ELR (cell line): ENCODE results near the gene MAEA.
A peak's percentile ranks its signal among the peaks of the same experiment; 100 is the strongest.

Source experiments
- DNase-seq: peaks from one replicate; pipeline ENCODE4 v3.0.0-alpha.2; 2015; ENCODE audit warnings: low read depth

MAEA gene

DNA sequence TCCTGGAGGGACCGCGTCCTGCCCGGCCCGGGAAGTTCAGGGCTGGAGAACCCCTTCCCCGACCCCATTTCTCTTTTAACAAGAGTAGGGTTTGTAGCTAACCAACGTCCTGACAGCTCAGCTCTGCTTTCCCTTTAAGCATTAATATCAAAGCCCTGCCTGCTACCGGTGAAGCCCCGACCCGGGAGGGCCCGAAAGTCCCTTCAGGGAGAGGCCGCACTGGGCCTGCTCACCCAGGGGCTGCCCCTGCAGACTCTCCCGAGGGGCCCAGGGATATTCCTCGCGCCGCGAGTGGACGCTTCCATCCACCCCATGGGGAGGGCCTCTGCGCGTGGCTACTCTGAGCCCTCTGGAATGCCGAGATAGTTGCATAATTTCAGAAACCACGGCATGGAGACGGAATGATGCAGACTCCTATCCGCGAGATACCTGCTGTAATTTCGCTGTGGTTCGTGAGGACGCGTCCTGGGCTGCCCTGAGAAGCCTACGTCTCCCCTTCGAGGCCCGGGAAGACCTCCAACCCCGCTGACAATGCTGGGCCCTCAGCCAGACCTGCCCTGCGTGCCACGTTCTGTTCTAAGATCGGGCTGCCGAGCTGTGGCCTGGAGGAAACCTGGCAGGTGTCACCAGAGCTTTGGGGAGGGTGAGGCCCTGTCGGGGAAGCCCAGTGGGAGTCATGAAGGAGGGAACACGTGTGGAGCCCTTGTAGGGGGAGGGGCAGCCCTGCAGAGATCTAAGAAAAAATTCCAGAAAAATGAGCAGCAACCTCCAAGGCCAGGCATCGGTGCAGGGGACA lies 39.8 kb upstream of the MAEA start:
- DNase-seq = peak; percentile 29

DNA sequence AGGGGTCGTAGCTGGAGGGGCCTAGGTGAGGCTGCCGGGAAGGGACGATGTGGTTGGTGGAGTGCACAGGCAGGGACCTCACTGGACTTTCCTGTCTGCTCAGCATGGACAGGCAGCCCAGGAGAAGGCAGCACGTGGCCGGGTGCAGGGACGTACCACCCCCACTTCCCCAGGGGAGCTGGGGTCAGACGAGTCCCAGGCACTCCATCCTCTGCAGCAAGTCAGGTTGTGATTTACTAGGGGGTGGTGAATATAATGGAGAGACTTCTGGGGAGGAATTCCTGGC lies 39.2 kb upstream of the MAEA start:
- DNase-seq = no peak

DNA sequence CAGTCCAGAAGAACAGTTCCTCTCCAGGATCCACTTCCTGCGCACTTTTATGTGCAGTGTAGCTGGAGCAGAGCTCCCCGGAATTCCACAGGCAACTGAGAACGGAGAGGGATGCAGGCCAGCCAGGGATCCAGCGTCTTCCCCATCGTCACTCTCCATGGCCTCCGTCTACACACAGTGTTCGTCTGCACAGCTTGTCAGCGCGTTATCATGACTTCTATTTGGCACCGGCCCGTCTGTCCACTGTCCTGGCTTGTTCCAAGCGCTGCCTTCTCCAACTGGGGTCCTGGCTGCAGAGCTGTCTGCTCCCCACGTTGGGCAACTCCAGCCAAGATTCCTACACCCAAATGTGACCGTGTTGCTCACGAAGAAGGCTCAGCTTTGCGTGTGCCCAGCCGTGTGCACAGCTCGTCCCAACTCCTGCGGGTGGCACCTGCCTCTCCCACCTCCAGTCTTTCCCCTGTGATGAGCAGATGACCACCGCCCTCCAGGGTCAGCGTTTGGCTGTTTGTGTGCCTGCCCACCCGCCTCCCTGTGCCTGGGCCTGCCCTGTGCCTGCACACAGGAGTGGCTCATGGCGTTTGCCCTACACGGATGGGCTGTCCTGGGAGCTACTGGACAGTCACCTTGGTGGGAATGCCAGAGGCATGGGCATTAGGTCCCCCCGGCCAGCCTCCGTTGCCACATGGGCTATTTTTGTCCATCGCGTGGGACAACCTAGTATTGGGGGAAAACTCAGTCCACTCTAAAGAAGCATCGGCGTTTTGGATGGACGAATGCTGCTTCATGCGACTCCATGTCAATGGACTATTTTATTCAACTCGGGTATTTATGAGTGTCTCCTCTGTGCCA lies 38.5 kb upstream of the MAEA start:
- DNase-seq = no peak

DNA sequence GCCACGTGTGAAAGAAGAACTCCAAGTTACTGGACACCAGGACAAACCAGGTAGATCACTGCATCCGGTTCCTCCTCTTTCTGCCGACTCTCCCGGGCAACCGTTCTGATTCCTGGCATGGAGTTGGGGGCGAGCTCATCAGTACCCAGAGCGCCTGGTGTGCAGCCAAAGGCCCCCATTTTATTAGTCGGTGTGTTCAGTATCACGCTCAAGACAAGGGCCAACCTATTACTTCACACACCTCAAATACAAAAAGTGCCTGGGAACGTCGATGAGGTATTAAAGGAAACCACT lies 38.0 kb upstream of the MAEA start:
- DNase-seq = no peak

DNA sequence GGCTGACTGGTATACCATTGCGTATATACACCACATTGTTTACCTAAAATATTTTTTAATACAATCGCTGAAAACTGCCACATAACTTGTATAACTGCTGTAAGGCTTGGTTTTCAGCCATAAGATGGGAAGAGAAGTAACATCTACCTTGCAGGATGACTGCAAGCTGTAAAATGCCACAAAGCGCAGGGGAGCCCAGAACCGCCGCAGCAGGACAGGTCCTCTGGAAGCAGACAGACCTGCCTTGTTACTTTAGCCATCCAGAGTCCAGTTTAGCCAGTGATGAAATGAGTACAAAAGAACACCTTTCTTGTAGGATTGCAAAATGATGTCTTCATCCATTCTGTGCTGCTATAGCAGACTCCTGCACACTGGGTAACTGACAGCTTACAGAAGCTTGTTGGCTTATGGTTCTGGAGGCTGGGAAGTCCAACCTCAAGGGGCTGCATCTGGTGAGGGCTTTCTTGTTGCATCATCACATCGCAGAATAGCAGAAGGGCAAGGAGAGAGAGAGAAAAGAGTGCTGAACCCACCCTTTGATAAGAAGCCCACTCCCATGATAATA lies 36.7 kb upstream of the MAEA start:
- DNase-seq = no peak

DNA sequence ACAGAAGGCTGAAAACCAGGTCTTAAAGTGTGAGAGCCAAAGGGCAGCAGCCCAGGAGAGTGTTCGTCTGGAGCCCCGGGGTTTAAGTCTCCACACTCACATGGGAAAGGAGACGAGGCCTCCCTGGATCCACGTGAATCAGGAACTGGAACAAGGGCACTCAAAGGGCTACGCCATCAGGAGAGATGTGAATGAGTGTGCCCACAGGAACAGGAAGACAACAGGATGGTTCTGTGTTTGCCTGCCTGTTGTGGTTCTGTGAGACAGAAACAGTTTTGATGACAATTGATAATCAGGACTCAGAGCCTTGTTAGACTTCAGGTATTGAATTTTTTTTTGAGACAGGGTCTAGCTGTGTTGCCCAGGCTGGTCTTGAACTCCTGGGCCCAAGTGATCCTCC lies 35.9 kb upstream of the MAEA start:
- DNase-seq = no peak

DNA sequence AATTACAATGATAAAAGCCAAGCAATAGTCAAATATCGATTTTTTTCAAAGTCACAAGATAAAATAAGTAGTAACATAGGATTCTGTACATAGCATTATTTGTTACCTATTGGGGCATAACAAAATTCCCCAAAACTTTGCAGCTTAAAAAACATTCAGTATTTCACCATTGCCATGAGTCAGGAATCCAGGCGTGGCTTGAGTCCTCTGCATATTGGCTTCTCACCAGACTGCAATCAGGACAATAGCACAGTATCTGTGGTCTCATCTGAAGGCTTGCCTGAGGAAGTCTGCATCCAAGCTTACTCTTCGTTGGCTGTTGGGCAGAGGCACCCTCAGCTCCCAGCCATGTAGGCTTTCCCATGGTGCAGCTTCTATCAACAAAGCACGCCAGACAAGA lies 34.5 kb upstream of the MAEA start:
- DNase-seq = peak; percentile 9

DNA sequence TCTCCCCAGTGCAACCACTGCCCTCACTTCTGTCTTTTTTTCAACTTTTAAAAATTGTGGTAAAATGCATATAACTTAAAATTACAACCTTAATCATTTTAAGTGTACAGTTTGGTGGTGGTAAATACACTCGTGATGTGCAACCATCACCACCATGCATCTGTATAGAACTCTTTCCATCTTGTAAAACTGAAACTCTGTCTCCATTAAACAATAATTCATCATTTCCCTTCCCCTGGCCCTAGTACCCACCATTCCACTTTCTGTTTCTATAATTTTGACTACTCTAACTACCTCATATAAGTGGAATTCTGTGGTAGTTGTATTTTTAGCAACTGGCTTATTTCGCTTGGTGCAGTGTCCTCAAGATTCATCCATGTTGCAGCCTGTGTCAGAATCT lies 34.0 kb upstream of the MAEA start:
- DNase-seq = no peak

DNA sequence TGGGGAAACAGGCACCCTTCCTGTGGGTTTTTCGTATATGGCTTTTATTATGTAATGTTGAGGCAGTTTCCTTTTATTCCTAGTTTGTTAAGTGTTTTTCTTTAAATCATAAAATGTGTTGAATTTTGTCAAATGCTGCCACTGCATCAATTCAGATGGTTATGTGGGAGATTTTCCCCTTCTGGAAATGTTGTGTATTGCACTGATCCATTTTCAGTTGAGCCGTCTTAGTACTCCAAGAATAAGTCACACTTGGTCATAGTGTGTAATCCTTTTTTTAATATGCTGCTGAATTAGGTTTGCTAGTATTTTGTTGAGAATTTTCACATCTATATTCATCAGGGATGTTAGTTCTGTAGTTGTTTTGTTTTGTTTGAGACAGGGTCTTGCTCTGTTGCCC lies 31.2 kb upstream of the MAEA start:
- peak; percentile 9 for DNase-seq

DNA sequence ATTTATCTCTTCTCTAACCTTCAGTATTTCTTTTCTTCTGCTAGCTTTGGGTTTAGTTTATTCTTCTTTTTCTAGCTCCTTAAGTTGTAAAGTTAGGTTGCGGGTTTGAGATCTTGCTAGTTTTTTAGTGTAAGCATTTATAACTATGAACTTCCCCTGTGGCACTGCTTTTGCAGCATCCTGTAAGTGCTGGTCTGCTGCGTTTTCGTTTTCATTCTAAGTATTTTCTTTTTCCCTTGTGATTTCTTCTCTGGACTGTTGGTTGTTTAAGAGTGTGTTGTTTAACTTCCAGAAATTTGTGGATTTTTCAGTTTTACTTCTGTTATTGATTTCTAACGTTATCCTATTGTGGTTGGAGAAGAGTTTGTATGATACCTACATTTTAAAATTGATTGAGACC lies 29.7 kb upstream of the MAEA start:
- no peak for DNase-seq

DNA sequence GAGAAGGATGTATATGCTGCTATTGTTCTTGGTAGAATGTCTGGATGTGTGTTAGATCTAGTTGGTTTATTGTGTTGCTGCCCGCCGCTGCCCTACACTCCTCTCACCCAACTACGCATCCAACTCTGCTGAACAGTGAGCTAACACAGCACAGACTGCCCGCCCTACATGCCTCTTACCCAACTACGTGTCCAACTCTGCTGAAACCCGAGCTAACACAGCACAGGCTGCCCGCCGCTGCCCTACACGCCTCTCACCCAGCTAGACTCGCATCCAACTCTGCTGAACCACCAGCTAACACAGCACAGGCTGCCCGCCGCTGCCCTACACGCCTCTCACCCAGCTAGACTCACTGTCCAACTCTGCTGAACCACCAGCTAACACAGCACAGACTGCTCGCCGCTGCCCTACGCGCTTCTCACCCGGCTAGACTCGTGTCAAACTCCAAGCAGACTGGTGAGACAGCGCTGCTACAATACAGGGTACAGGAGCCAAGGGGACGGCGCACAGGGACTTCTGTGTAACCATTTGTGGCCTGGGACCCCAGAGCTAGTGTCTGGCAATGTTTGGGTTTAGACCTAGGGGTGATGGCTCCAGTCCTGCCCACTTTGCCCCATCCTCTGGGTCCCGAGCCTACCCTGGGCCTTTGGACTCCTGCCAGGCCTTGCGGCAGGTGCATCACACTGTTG lies 29.1 kb upstream of the MAEA start:
- DNase-seq = no peak

DNA sequence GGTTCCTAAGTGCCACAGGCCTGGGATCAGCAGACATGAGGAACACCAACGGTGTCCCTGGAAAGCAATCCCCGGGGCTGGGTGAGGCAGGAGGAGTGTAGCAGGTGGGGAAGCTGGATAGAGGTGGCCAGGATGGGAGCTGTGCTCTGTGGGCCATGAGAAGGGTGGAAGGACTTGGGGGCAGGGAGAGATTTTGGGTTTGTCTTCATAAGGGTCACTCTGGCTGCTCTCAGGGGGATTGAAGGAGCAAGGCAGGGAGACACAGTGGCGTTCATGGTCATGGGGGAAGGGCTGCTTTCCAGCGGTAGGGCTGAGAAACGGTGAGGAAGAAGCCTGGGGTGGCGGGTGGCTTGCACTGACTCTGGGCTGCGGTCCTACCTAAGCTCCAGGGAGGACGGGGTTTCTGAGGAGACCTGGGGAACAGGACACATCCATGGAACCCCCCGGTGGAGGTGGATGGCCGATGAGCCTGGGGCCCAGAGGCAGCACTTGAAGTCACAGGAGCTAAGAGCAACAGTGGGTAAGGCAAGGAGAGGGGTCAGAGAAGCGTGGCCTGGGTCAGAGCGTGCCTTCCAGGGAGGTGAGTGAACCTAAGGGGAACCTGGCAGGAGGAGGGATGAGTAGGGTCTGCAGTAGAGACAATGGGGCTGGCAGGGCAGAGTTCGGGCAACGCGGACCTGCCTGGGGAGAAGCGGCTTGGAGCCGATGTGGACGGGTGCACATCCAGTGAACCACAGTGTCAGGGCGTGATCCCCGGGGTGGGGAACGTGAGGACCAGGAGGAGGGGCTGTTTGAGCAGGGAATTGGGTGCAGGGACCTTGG lies 28.4 kb upstream of the MAEA start:
- DNase-seq = no peak

DNA sequence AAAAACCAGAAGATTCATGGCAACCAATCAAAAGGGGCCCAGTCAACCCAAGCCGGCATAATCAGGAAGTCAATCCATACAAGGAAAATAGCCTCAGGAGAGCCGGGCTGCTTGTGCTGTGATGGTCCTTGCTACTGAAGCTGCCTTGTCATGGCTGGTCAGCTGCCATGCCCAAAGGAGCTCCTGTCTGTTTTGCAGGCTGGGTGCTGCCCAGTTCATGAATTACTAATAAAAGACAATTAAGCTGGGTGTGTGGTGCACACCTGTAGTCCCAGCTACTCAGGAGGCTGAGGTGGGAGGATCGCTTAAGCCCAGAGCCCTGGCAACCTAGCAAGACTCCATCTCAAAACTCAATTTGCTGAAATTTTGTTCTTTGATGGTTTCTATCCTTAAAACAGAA lies 24.7 kb upstream of the MAEA start:
- no peak for DNase-seq

DNA sequence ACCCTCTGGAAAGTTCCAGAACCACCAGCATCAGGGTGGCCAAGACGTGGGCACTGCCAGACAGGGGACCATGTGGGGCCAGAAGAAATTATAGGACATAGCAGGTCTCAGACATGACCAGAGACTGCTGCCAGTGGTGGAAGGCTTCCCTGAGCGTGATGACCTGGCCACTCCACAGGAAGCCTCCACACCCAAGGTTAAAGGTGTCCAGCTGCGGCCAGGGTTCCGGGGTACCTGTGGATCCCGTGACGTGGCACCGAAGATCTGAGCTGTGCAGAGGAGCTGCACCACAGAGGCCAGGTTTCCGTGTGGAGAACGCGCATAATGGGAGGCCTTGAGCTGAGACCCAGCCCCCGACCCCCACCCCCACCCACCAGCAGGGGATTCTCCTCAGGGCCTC lies 24.3 kb upstream of the MAEA start:
- DNase-seq = no peak

DNA sequence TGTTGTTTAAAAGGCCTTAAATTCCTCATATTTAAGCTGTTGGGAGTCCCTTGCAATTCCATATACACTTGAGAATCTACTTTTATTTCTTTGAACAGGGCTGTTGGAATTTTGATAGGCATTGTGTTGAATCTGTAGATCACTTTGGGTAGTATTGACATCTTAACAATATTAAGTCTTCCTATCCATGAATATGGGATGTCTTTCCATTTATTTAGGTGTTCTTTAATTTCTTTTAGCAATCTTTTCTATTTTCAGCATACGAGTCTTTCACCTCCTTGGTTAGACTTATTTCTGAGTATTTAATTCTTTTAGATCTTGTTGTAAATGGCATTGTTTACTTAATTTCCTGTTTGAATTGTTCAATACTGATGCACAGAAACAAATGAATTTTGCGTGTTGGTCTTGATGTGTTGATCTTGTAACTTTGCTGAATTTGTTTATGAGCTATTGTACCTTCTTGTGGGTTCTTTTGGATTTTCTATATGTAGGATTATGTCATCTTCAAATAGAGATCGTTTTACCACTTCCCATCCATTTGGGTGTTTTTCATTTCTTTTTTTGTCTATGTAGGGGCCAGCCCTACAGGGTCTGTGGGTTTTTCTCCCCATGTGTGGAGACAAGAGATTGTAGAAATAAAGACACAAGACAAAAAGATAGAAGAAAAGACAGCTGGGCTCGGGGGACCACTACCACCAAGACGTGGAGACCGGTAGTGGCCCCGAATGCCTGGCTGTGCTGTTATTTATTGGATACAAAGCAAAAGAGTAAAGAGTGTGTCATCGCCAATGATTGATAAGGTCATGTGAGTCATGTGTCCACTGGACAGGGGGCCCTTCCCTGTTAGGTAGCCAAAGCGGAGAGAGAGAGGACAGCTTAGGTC lies 22.6 kb upstream of the MAEA start:
- DNase-seq = no peak

DNA sequence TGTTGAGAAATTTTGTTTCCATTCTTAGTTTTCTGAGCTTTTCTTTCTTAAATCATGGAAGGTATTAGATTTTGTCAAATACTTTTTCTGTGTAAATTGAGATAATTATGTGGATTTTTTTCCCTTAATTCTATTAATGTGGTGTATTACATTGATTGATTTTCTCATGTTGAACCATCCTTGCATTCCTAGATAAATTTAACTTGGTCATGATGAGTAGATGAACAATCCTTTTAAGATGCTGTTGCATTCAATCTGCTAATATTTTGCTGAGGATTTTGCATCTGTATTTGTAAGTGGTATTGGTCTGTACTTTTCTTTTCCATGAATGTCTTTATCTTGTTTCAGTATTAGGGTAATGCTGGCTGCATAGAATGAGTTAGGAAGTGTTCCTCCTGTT lies 20.5 kb upstream of the MAEA start:
- DNase-seq = no peak

DNA sequence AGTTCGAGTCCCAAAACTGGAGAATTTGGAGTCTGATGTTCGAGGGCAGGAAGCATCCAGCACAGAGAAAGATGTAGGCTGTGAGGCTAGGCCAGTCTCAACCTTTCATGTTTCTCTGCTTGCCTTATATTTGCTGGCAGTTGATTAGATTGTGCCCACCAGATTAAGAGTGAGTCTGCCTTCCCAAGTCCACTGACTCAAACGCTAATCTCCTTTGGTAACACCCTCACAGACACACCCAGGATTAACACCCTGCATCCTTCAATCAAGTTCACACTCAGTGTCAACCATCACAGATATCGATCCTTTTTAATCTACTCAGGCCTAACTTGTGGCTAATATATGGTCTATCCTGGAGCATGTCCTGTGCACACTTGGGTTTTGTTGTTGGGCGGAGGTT lies 18.0 kb upstream of the MAEA start:
- DNase-seq = no peak

DNA sequence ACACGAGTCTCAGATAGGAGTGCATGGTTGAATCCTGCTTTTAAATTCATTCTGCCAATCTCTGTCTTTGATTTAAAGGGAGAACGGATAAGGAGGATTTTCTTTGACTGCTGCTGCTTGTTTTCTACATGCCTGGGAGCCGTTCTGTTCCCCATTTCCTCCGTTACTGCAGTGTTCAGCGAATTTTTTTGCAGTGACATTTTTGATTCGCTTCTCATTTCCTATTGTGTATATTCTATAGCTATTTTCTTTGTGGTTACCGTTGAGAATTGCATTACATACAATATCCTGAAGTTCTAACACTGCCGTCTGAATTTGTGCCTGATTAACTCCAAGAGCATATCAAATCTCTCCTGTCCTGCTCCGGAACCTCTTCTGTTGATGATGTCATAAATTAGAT lies 14.8 kb upstream of the MAEA start:
- DNase-seq = peak; percentile 41

DNA sequence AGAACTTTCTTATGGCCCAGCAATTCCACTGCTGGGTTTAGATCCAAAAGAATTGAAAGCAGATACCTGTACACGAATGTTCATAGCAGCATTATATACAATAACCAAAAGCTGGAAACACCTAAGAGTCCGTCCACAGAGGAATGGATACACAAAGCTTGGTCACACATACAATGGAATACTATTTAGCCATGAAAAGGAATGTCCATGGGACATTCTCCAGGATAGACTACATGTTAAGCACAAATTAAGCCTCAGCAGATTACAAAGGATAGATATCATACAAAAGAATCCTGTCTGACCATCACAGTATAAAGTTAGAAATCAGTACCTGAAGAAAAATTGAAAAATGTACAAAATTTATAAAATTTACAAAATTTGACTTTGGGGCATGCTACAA lies 12.7 kb upstream of the MAEA start:
- no peak for DNase-seq

DNA sequence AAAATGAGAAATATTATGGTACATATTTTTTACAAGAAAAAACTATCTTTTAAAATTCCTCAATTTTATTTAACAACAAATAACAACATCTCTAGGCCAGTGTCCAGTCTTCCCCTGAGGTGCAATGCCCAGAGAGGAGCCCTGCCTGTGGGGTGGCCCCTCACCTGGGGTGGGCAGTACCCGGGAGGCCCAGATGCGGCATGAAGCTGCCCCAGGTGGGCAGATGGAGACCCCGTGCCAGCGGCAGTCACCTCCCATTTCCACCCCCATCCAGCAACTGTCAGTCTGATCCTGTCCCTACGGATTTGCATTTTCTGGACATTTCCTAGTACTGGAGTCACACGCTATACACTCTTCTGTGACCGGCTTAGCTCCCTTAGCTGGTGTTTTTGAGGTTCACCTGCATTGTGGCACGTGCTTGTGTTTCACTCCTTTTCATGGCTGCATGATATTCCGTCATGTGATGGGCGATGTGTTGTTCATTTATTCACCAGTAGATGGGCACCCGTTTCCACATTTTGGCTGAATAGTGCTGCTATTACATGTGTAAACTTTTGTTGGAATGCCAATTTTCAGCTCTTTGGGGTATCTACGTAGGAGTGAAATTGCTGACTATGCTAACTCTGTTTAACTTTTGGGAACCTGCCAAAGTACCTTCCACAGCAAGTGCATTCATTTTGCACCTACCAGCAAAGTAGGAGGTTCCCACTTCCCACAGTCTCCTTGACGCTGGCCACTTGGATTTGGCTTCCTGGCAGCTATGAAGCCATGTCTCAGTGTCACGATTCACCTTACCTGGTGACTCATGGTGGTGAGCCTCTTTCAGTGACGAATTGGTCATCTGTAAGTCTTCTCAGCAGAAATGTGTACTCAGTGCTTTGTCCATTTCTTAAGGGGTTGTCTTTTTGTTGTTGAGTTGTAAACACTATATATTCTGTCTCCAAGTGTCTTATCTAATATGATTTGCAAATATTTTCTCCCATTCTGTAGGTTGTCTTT lies 11.7 kb upstream of the MAEA start:
- DNase-seq = peak; percentile 62
